SK-N-SH treated with all-trans-retinoic acid at 6 μM for 48 hours (cell line): ENCODE data around the gene SNRK.

Experiments used
- ATAC-seq: fragments of 200-7000 bp; cut with Tn5 transposase; 3 replicates; pipeline ENCODE4 v1.9.1; 2020; ENCODE audit warnings: mild to moderate bottlenecking, moderate library complexity
- ARNTL ChIP-seq: fragments of 450-650 bp; formaldehyde crosslinking; IDR thresholded peaks from 2 replicates; pipeline ENCODE4 v1.5.0; 2020; ENCODE audit warnings: low read depth, mild to moderate bottlenecking, moderate library complexity, borderline replicate concordance
- BACH2 ChIP-seq: fragments of 250-450 bp; sonication (Bioruptor Pico); IDR thresholded peaks from 2 replicates; pipeline ENCODE4 v1.9.0; 2021; ENCODE audit warnings: mild to moderate bottlenecking, borderline replicate concordance
- CSDC2 ChIP-seq: fragments of 250-450 bp; sonication (Bioruptor Pico); IDR thresholded peaks from 2 replicates; pipeline ENCODE4 v1.5.0; 2020; ENCODE audit warnings: mild to moderate bottlenecking, moderate library complexity
- ESRRG ChIP-seq: fragments of 250-450 bp; sonication (Bioruptor Pico); IDR thresholded peaks from 2 replicates; pipeline ENCODE4 v1.6.1; 2021; ENCODE audit warnings: mild to moderate bottlenecking
- GLIS3 ChIP-seq: fragments of 250-450 bp; sonication (Bioruptor Pico); IDR thresholded peaks from 2 replicates; pipeline ENCODE4 v1.5.0; 2020; ENCODE audit warnings: mild to moderate bottlenecking, moderate library complexity
- ISL1 ChIP-seq: fragments of 250-450 bp; sonication (Bioruptor Pico); IDR thresholded peaks from 2 replicates; pipeline ENCODE4 v2.1.2; 2022; ENCODE audit warnings: mild to moderate bottlenecking, moderate library complexity
- OSR1 ChIP-seq: fragments of 250-450 bp; sonication (Bioruptor Pico); IDR thresholded peaks from 2 replicates; pipeline ENCODE4 v1.8.0; 2022; ENCODE audit warnings: moderate library complexity, mild to moderate bottlenecking, inconsistent platforms
- PPARA ChIP-seq: fragments of 250-450 bp; sonication (Bioruptor Pico); IDR thresholded peaks from 2 replicates; pipeline ENCODE4 v1.5.0; 2020; ENCODE audit warnings: mild to moderate bottlenecking, borderline replicate concordance
- RARB ChIP-seq: fragments of 250-450 bp; sonication (Bioruptor Pico); IDR thresholded peaks from 2 replicates; pipeline ENCODE4 v1.8.0; 2021; ENCODE audit warnings: mild to moderate bottlenecking, moderate library complexity
- SNAI2 ChIP-seq: fragments of 250-450 bp; sonication (Bioruptor Pico); IDR thresholded peaks from 2 replicates; pipeline ENCODE4 v1.5.0; 2020; ENCODE audit warnings: mild to moderate bottlenecking, moderate library complexity
- TCF4 ChIP-seq: fragments of 250-450 bp; sonication (Bioruptor Pico); IDR thresholded peaks from 2 replicates; pipeline ENCODE4 v1.8.0; 2021; ENCODE audit warnings: mild to moderate bottlenecking, moderate library complexity, borderline replicate concordance
- TOX ChIP-seq: fragments of 250-450 bp; sonication (Bioruptor Pico); IDR thresholded peaks from 2 replicates; pipeline ENCODE4 v1.8.0; 2021; ENCODE audit warnings: mild to moderate bottlenecking, moderate library complexity, borderline replicate concordance
- ZFP3 ChIP-seq: fragments of 250-450 bp; sonication (Bioruptor Pico); IDR thresholded peaks from 2 replicates; pipeline ENCODE4 v1.5.0; 2020; ENCODE audit warnings: mild to moderate bottlenecking, moderate library complexity
- ZFP30 ChIP-seq: fragments of 450-650 bp; formaldehyde crosslinking; IDR thresholded peaks from 2 replicates; pipeline ENCODE4 v1.5.0; 2022; ENCODE audit warnings: mild to moderate bottlenecking, moderate library complexity
- ZNF565 ChIP-seq: fragments of 450-650 bp; formaldehyde crosslinking; conservative IDR thresholded peaks from 2 replicates; pipeline ENCODE4 v1.5.0; 2020; ENCODE audit warnings: low read depth, mild to moderate bottlenecking, moderate library complexity
- ZNF70 ChIP-seq: fragments of 450-650 bp; formaldehyde crosslinking; IDR thresholded peaks from 2 replicates; pipeline ENCODE4 v1.5.0; 2020; ENCODE audit warnings: mild to moderate bottlenecking, moderate library complexity
- ZNF8 ChIP-seq: fragments of 450-650 bp; formaldehyde crosslinking; IDR thresholded peaks from 2 replicates; pipeline ENCODE4 v1.5.0; 2020; ENCODE audit warnings: mild to moderate bottlenecking, moderate library complexity
- TF ChIP-seq, protein P1 (sequence below): fragments of 250-450 bp; sonication (Bioruptor Pico); IDR thresholded peaks from 2 replicates; pipeline ENCODE4 v1.8.0; 2020; ENCODE audit warnings: mild to moderate bottlenecking, moderate library complexity, borderline replicate concordance
- TF ChIP-seq, protein P2 (sequence below): fragments of 250-450 bp; sonication (Bioruptor Pico); IDR thresholded peaks from 2 replicates; pipeline ENCODE4 v1.5.1; 2020; ENCODE audit warnings: low read depth, mild to moderate bottlenecking, moderate library complexity
- TF ChIP-seq, protein P3 (sequence below): fragments of 250-450 bp; sonication (Bioruptor Pico); IDR thresholded peaks from 2 replicates; pipeline ENCODE4 v1.5.0; 2020; ENCODE audit warnings: mild to moderate bottlenecking, moderate library complexity
- TF ChIP-seq, protein P4 (sequence below): fragments of 250-450 bp; sonication (Bioruptor Pico); IDR thresholded peaks from 2 replicates; pipeline ENCODE4 v1.5.1; 2021; ENCODE audit warnings: mild to moderate bottlenecking, moderate library complexity
- TF ChIP-seq, protein P5 (sequence below): fragments of 250-450 bp; sonication (Bioruptor Pico); IDR thresholded peaks from 2 replicates; pipeline ENCODE4 v1.8.0; 2021; ENCODE audit warnings: low read depth, mild to moderate bottlenecking, moderate library complexity, borderline replicate concordance

Gene SNRK

DNA sequence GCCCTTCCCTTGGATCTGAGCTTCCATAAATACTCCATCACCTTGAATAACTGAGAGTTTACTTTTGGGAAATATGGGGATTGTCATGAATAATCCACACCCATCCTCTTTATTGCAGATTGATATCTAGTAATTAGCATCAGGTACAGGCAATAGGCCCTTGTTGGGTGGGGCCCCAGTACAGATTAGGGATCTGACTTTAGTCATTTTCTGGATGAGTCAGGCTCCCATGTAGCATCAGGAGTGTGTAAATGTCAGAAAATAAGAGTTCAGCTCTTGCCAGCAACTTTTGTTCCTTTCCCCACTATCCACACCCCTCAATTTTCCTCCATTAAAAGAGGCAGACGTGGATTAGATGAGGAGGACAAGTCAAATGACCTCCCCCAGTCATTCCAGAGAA, 17.7 kb upstream of the SNRK start:
- no peak for ATAC-seq
- no peak for TF ChIP-seq SNAI2
- no peak for TF ChIP-seq ZNF70 (CRISPR knock-in tag)
- no peak for TF ChIP-seq RARB (CRISPR knock-in tag)
- TF ChIP-seq, protein P1, sequence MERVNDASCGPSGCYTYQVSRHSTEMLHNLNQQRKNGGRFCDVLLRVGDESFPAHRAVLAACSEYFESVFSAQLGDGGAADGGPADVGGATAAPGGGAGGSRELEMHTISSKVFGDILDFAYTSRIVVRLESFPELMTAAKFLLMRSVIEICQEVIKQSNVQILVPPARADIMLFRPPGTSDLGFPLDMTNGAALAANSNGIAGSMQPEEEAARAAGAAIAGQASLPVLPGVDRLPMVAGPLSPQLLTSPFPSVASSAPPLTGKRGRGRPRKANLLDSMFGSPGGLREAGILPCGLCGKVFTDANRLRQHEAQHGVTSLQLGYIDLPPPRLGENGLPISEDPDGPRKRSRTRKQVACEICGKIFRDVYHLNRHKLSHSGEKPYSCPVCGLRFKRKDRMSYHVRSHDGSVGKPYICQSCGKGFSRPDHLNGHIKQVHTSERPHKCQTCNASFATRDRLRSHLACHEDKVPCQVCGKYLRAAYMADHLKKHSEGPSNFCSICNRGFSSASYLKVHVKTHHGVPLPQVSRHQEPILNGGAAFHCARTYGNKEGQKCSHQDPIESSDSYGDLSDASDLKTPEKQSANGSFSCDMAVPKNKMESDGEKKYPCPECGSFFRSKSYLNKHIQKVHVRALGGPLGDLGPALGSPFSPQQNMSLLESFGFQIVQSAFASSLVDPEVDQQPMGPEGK (CRISPR knock-in tag): no peak
- no peak for TF ChIP-seq ZFP3 (CRISPR knock-in tag)
- TF ChIP-seq PPARA (CRISPR knock-in tag): no peak
- no peak for TF ChIP-seq CSDC2
- no peak for TF ChIP-seq GLIS3
- no peak for TF ChIP-seq ESRRG (CRISPR knock-in tag)
- TF ChIP-seq TOX (CRISPR knock-in tag): no peak
- TF ChIP-seq BACH2: no peak
- TF ChIP-seq, protein P2, sequence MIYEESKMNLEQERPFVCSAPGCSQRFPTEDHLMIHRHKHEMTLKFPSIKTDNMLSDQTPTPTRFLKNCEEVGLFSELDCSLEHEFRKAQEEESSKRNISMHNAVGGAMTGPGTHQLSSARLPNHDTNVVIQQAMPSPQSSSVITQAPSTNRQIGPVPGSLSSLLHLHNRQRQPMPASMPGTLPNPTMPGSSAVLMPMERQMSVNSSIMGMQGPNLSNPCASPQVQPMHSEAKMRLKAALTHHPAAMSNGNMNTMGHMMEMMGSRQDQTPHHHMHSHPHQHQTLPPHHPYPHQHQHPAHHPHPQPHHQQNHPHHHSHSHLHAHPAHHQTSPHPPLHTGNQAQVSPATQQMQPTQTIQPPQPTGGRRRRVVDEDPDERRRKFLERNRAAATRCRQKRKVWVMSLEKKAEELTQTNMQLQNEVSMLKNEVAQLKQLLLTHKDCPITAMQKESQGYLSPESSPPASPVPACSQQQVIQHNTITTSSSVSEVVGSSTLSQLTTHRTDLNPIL (CRISPR knock-in tag): no peak
- no peak for TF ChIP-seq ISL1
- no peak for TF ChIP-seq ARNTL (CRISPR knock-in tag)
- TF ChIP-seq, protein P3, sequence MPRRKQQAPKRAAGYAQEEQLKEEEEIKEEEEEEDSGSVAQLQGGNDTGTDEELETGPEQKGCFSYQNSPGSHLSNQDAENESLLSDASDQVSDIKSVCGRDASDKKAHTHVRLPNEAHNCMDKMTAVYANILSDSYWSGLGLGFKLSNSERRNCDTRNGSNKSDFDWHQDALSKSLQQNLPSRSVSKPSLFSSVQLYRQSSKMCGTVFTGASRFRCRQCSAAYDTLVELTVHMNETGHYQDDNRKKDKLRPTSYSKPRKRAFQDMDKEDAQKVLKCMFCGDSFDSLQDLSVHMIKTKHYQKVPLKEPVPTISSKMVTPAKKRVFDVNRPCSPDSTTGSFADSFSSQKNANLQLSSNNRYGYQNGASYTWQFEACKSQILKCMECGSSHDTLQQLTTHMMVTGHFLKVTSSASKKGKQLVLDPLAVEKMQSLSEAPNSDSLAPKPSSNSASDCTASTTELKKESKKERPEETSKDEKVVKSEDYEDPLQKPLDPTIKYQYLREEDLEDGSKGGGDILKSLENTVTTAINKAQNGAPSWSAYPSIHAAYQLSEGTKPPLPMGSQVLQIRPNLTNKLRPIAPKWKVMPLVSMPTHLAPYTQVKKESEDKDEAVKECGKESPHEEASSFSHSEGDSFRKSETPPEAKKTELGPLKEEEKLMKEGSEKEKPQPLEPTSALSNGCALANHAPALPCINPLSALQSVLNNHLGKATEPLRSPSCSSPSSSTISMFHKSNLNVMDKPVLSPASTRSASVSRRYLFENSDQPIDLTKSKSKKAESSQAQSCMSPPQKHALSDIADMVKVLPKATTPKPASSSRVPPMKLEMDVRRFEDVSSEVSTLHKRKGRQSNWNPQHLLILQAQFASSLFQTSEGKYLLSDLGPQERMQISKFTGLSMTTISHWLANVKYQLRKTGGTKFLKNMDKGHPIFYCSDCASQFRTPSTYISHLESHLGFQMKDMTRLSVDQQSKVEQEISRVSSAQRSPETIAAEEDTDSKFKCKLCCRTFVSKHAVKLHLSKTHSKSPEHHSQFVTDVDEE (CRISPR knock-in tag): no peak
- TF ChIP-seq ZNF8: no peak
- no peak for TF ChIP-seq ZNF565 (CRISPR knock-in tag)
- TF ChIP-seq OSR1: no peak
- TF ChIP-seq TCF4 (CRISPR knock-in tag): no peak
- TF ChIP-seq, protein P4, sequence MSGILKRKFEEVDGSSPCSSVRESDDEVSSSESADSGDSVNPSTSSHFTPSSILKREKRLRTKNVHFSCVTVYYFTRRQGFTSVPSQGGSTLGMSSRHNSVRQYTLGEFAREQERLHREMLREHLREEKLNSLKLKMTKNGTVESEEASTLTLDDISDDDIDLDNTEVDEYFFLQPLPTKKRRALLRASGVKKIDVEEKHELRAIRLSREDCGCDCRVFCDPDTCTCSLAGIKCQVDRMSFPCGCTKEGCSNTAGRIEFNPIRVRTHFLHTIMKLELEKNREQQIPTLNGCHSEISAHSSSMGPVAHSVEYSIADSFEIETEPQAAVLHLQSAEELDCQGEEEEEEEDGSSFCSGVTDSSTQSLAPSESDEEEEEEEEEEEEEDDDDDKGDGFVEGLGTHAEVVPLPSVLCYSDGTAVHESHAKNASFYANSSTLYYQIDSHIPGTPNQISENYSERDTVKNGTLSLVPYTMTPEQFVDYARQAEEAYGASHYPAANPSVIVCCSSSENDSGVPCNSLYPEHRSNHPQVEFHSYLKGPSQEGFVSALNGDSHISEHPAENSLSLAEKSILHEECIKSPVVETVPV: no peak

DNA sequence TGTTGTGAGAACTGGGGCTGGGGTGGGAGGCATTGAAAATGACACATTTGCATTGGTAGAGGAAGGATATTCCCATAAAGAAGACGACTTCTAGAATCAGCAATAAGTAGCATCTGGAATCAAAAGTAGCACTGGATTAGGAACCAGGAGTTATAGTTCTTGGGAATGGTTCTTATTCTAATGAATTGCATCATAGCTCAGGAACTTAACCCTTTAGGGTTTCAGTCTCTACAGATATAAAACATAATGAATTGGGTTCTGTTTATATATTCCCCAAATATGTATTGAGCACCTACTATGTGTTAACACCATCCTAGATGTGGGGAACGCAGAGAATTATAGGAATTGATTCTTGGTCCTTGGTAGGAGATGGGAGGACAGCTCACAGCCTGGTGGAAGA, 16.3 kb upstream of the SNRK start:
- no peak for ATAC-seq
- TF ChIP-seq OSR1: no peak
- no peak for TF ChIP-seq TOX (CRISPR knock-in tag)
- TF ChIP-seq RARB (CRISPR knock-in tag): no peak
- TF ChIP-seq PPARA (CRISPR knock-in tag): no peak
- TF ChIP-seq ARNTL (CRISPR knock-in tag): no peak
- no peak for TF ChIP-seq ZFP30
- no peak for TF ChIP-seq ZFP3 (CRISPR knock-in tag)
- TF ChIP-seq, protein P2 (CRISPR knock-in tag): no peak
- TF ChIP-seq CSDC2: no peak
- TF ChIP-seq ESRRG (CRISPR knock-in tag): no peak
- TF ChIP-seq ZNF8: no peak
- no peak for TF ChIP-seq SNAI2
- TF ChIP-seq, protein P3 (CRISPR knock-in tag): no peak
- TF ChIP-seq, protein P5, sequence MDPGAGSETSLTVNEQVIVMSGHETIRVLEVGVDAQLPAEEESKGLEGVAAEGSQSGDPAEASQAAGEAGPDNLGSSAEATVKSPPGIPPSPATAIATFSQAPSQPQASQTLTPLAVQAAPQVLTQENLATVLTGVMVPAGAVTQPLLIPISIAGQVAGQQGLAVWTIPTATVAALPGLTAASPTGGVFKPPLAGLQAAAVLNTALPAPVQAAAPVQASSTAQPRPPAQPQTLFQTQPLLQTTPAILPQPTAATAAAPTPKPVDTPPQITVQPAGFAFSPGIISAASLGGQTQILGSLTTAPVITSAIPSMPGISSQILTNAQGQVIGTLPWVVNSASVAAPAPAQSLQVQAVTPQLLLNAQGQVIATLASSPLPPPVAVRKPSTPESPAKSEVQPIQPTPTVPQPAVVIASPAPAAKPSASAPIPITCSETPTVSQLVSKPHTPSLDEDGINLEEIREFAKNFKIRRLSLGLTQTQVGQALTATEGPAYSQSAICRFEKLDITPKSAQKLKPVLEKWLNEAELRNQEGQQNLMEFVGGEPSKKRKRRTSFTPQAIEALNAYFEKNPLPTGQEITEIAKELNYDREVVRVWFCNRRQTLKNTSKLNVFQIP (CRISPR knock-in tag): no peak
- TF ChIP-seq ZNF565 (CRISPR knock-in tag): no peak
- no peak for TF ChIP-seq ISL1
